GM18517 (cell line): ENCODE data around the gene FRY.

Experiments used
- ATAC-seq: cut with Tn5 transposase; IDR thresholded peaks from one replicate; pipeline ENCODE4 v1.9.1; 2021; ENCODE audit warnings: mild to moderate bottlenecking, moderate library complexity; ENCODE audit not compliant: unreplicated experiment

Gene FRY

GRCh38 chr13:32330441-32330840, 298.9 kb downstream of the FRY start:
- no peak for ATAC-seq

- ATAC-seq, result no peak
These were observed 303.1 kb downstream of the FRY start for GRCh38 chr13:32334671-32335070.

- no peak for ATAC-seq
These were observed 309.3 kb downstream of the FRY start for GRCh38 chr13:32340914-32341313.

GRCh38 chr13:32347651-32348050, 316.1 kb downstream of the FRY start:
- no peak for ATAC-seq
